Smooth muscle cell (in vitro differentiated cells): Measurements from ENCODE around the gene AP2A1. TPM values are rescaled to one million over a fixed set of nuclear protein-coding genes. Genes with fewer than 3 reads are reported as not detected.

Source experiments
- DNase-seq: peaks from one replicate; lab custom pipeline; 2025; ENCODE audit not compliant: unreplicated experiment; lab: John Stamatoyannopoulos, UW
- H2AFZ ChIP-seq: fragments of 200-600 bp; sonication (generic); 2 replicates; pipeline ENCODE4 v1.6.0; 2016; ENCODE audit warnings: antibody characterized with exemption, low read depth, mild to moderate bottlenecking
- H3F3A ChIP-seq: fragments of 200-600 bp; sonication (generic); 2 replicates; pipeline ENCODE4 v1.6.0; 2017; ENCODE audit warnings: antibody characterized with exemption, low read depth
- H3K27ac ChIP-seq: fragments of 200-600 bp; sonication (generic); 2 replicates; pipeline ENCODE4 v1.5.1; 2016; ENCODE audit warnings: low read depth, mild to moderate bottlenecking
- H3K27me3 ChIP-seq: fragments of 200-600 bp; sonication (generic); 2 replicates; pipeline ENCODE4 v1.6.1; 2016; ENCODE audit warnings: low read depth, mild to moderate bottlenecking
- H3K36me3 ChIP-seq: fragments of 200-600 bp; sonication (generic); 2 replicates; pipeline ENCODE4 v1.5.1; 2016; ENCODE audit warnings: low read depth
- H3K4me1 ChIP-seq: fragments of 200-600 bp; sonication (generic); 2 replicates; pipeline ENCODE4 v1.5.1; 2016; ENCODE audit warnings: low read depth
- H3K4me2 ChIP-seq: fragments of 200-600 bp; sonication (generic); 2 replicates; pipeline ENCODE4 v1.6.0; 2016; ENCODE audit warnings: mild to moderate bottlenecking
- H3K4me3 ChIP-seq: fragments of 200-600 bp; sonication (generic); 2 replicates; pipeline ENCODE4 v1.5.1; 2016; ENCODE audit warnings: mild to moderate bottlenecking
- H3K79me2 ChIP-seq: fragments of 200-600 bp; sonication (generic); 2 replicates; pipeline ENCODE4 v1.6.0; 2016; ENCODE audit warnings: low read depth, mild to moderate bottlenecking
- H3K9ac ChIP-seq: fragments of 200-600 bp; sonication (generic); 2 replicates; pipeline ENCODE4 v1.6.0; 2016; ENCODE audit warnings: low read depth
- H3K9me3 ChIP-seq: fragments of 200-600 bp; sonication (generic); replicated peaks from 2 replicates; pipeline ENCODE4 v1.5.1; 2016; ENCODE audit warnings: low read depth
- H4K20me1 ChIP-seq: fragments of 200-600 bp; sonication (generic); 2 replicates; pipeline ENCODE4 v1.6.0; 2016; ENCODE audit warnings: low read depth
- WGBS: methylation state at CpG from one replicate; pipeline ENCODE4 v1.1.7; 2016; ENCODE audit warnings: low lambda C conversion rate; 5-methylcytosine and 5-hydroxymethylcytosine counted together
- polyA plus RNA-seq: library from polyadenylated mRNA; unstranded; fragments of >200 nt; fragmentation: Nextera tagmentation; extraction: Ambion mirVana; gene quantifications from 2 replicates; pipeline ENCODE4 v1.2.1, GENCODE V29; 2016
- total RNA-seq: library from RNA; depleted of rRNA; stranded (reverse); fragments of >200 nt; gene quantifications from 2 replicates; pipeline ENCODE4 v1.2.3, GENCODE V29; 2014
- TF ChIP-seq, protein P1 (sequence below): fragments of 200-600 bp; sonication (generic); IDR thresholded peaks from 2 replicates; pipeline ENCODE4 v1.5.1; 2017; ENCODE audit warnings: borderline replicate concordance, mild to moderate bottlenecking, antibody characterized with exemption; ENCODE audit not compliant: insufficient read depth, poor library complexity, severe bottlenecking

The AP2A1 gene
- total and polyA plus RNA-seq, 2 experiments from 2014 or later = 57.7 to 65.2 TPM

DNA sequence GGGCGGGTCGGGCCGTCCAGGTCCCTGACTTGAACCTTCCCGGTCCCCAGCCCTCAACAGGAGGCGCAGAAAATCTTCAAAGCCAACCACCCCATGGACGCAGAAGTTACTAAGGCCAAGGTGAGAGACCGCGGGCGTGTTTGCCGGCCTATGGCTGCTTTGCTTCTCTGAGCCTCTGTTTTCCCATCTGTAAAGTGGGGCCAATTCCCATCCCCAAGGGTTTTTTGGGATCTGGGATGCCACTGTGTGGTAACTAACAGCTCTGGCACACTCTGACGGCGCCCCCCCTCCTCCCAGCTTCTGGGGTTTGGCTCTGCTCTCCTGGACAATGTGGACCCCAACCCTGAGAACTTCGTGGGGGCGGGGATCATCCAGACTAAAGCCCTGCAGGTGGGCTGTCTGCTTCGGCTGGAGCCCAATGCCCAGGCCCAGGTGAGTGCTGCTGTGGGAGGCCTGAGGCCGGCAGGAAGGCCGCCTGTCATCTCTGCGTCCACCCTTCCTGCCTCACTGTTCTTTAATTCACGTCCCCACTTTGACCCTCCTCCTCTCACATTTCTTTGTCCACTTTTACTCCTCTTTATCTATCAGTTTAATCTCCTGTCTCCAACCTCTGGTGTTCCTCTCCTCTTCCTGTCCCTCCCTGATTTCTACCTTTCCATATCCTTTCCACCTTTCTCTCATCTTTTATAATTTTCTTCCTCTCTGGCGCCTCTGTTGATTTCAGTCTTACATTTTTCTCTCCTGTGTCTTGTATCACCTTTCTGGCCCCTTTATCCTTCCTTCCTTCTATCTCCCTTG lies 39.2 kb downstream of the AP2A1 start:
- WGBS = 91% methylated on average over 16 of the region's 20 CpGs
- Histone ChIP-seq H3K79me2 (no peaks in the 10 kb centered on the region), H3K36me3 (no peaks in the 10 kb centered on the region), H3K27ac (no peak overlapping the region), H2AFZ (no peak overlapping the region), H3K9me3 (no peaks in the 10 kb centered on the region), H4K20me1 (no peaks in the 10 kb centered on the region), H3K9ac (no peak overlapping the region), H3F3A (peaks cover 9% of the 10 kb centered on the region), H3K27me3 (no peaks in the 10 kb centered on the region), H3K4me3 (no peak overlapping the region), H3K4me2 (no peak overlapping the region), H3K4me1 (peaks cover 7% of the 10 kb centered on the region)
- TF ChIP-seq, protein P1, sequence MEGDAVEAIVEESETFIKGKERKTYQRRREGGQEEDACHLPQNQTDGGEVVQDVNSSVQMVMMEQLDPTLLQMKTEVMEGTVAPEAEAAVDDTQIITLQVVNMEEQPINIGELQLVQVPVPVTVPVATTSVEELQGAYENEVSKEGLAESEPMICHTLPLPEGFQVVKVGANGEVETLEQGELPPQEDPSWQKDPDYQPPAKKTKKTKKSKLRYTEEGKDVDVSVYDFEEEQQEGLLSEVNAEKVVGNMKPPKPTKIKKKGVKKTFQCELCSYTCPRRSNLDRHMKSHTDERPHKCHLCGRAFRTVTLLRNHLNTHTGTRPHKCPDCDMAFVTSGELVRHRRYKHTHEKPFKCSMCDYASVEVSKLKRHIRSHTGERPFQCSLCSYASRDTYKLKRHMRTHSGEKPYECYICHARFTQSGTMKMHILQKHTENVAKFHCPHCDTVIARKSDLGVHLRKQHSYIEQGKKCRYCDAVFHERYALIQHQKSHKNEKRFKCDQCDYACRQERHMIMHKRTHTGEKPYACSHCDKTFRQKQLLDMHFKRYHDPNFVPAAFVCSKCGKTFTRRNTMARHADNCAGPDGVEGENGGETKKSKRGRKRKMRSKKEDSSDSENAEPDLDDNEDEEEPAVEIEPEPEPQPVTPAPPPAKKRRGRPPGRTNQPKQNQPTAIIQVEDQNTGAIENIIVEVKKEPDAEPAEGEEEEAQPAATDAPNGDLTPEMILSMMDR = no peak
- no peak for DNase-seq

DNA sequence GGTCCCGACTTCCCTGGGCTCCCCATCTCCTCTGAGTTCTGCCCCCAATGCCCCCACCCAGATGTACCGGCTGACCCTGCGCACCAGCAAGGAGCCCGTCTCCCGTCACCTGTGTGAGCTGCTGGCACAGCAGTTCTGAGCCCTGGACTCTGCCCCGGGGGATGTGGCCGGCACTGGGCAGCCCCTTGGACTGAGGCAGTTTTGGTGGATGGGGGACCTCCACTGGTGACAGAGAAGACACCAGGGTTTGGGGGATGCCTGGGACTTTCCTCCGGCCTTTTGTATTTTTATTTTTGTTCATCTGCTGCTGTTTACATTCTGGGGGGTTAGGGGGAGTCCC lies 39.8 kb downstream of the AP2A1 start:
- H3K36me3 ChIP-seq = no peaks in the 10 kb centered on the region
- 94% methylated on average over 8 of the region's 8 CpGs for WGBS
- peaks cover 7% of the 10 kb centered on the region for H3K4me1 ChIP-seq
- H3K4me3 ChIP-seq = no peak overlapping the region
- no peaks in the 10 kb centered on the region for H4K20me1 ChIP-seq
- H3K9ac ChIP-seq = no peak overlapping the region
- H3K79me2 ChIP-seq = no peaks in the 10 kb centered on the region
- H3K4me2 ChIP-seq = no peak overlapping the region
- no peak overlapping the region for H2AFZ ChIP-seq
- peaks cover 9% of the 10 kb centered on the region for H3F3A ChIP-seq
- no peaks in the 10 kb centered on the region for H3K9me3 ChIP-seq
- H3K27ac ChIP-seq = no peak overlapping the region
- TF ChIP-seq, protein P1 = no peak
- no peaks in the 10 kb centered on the region for H3K27me3 ChIP-seq
- no peak for DNase-seq

DNA sequence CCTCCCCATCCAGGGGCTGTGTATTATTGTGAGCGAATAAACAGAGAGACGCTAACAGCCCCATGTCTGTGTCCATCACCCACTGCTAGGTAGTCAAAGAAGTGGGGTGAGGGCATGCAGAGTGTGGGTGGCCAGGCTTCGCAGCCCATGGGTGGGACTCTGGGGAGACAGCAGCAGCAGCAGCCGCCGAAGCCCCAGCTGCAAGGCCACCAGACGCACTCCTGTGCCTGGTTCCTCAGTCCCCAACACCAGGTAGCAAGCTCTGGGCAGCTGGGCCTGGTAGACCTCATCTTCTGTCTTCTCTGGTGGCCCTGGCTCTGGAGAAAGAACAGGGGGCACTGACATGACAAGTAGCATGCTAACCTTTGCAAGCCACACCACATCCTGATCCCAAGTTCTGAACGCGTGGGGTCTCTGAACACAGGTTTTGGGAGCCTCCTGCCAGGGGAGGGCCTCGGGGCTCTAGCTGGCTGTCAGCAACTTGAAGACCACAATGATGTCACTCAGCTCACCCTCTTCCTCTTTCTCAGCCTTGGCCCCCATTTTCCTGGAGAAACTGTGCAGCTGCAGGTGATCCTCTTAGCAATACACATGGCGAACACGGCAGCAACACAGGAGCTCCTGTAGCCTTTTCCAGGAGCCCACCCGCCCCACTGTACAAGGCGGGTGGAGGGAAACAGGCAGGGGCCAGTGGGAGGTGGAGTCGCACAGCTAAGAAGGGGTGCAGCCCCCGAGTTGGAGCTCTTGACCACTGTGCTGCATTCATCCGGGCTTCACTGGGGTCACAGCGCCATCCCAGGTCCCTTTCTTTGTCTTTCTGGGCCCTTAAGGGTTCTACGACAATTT lies 40.5 kb downstream of the AP2A1 start:
- WGBS = 96% methylated on average over 17 of the region's 18 CpGs
- no peak overlapping the region for H3K9ac ChIP-seq

More for the DNA sequence above, 40.5 kb downstream of the AP2A1 start:
- Histone ChIP-seq H3K4me3 (no peak overlapping the region), H4K20me1 (no peaks in the 10 kb centered on the region), H2AFZ (no peak overlapping the region), H3K9me3 (no peaks in the 10 kb centered on the region), H3K27me3 (no peaks in the 10 kb centered on the region), H3K36me3 (no peaks in the 10 kb centered on the region), H3K79me2 (no peaks in the 10 kb centered on the region), H3K27ac (no peak overlapping the region), H3K4me2 (no peak overlapping the region), H3F3A (peaks cover 9% of the 10 kb centered on the region), H3K4me1 (peaks cover 7% of the 10 kb centered on the region)
- TF ChIP-seq, protein P1 = no peak
- no peak for DNase-seq
